GM23248 (cell line): ENCODE results near the gene C13orf42.

Experiments
- EZH2 ChIP-seq: fragments of 200-600 bp; sonication (generic); IDR thresholded peaks from 2 replicates; pipeline ENCODE4 v1.6.1; 2018; ENCODE audit warnings: antibody characterized with exemption, mild to moderate bottlenecking; ENCODE audit not compliant: insufficient read depth, poor library complexity, severe bottlenecking
- EZH2phosphoT487 ChIP-seq: fragments of 200-600 bp; sonication (generic); IDR thresholded peaks from 2 replicates; pipeline ENCODE4 v1.6.1; 2018; ENCODE audit warnings: antibody characterized with exemption, moderate library complexity, mild to moderate bottlenecking, low read depth; ENCODE audit not compliant: insufficient read depth

DNA sequence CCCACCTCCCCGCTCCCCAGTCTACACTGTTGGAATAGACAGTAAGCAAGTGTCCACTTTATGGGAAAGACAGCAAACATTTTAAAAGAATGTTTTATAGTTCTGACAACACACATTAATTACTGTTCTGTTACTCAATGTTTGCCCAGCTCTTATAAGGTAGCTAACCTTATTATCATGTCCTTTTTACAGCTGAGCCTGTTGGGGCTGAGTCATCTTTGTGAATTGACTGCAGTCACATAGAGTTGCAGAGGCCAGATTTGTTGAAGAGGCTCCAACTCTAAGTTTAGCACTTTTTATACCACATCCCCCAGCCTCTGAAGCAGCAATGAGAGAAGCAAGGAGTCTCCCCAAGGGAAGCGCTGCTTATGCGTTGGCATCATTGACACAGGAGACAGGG lies 76.2 kb downstream of the C13orf42 start:
- no peak for TF ChIP-seq EZH2
- TF ChIP-seq EZH2phosphoT487 = no peak
